Measurements from ENCODE around the gene RBM12.
"Not testable (repeated sequence)": the region's sequence is repeated elsewhere in the genome, so short reads cannot be mapped to it uniquely, and the experiment has no call there.

RBM12 gene

GRCh38 chr20:35702824-35703695 is 38.4 kb upstream of the RBM12 start:
- Mint-ChIP-seq H3K27me3 (no peaks in the 10 kb centered on the region), H3K9me3 (no peaks in the 10 kb centered on the region), H3K36me3 (ENCODE audit: low read depth) (peaks cover 72% of the 10 kb centered on the region), H3K4me1 (ENCODE audit: low read depth) (peaks cover 28% of the 10 kb centered on the region), H3K27ac (no peak overlapping the region), H3K4me3 (no peak overlapping the region)
- intact Hi-C loops (cut with micrococcal nuclease) = no loop called here

GRCh38 chr20:35702051-35702823 is 37.5 kb upstream of the RBM12 start:
- peaks cover 77% of the 10 kb centered on the region for H3K36me3 Mint-ChIP-seq (ENCODE audit: low read depth)
- H3K4me1 Mint-ChIP-seq (ENCODE audit: low read depth) = peaks cover 36% of the 10 kb centered on the region
- intact Hi-C loops (cut with micrococcal nuclease) = no loop called here
- no peak overlapping the region for H3K4me3 Mint-ChIP-seq
- H3K27ac Mint-ChIP-seq = no peak overlapping the region
- no peaks in the 10 kb centered on the region for H3K27me3 Mint-ChIP-seq
- no peaks in the 10 kb centered on the region for H3K9me3 Mint-ChIP-seq

- Mint-ChIP-seq H3K4me3 (no peak overlapping the region), H3K9me3 (no peaks in the 10 kb centered on the region), H3K36me3 (ENCODE audit: low read depth) (peaks cover 72% of the 10 kb centered on the region), H3K27ac (peak overlapping the region; percentile 99), H3K4me1 (ENCODE audit: low read depth) (peaks cover 37% of the 10 kb centered on the region), H3K27me3 (no peaks in the 10 kb centered on the region)
- intact Hi-C loops (cut with micrococcal nuclease) = no loop called here
Observed at GRCh38 chr20:35700625-35701148, 36.0 kb upstream of the RBM12 start.

- H3K36me3 Mint-ChIP-seq (ENCODE audit: low read depth) = peaks cover 72% of the 10 kb centered on the region
Observed at GRCh38 chr20:35699957-35700624, 35.4 kb upstream of the RBM12 start.

GRCh38 chr20:35699127-35699956 is 34.6 kb upstream of the RBM12 start, which contains the start of the genes NFS1 and ROMO1:
Gene NFS1 (minus strand): TSS chr20:35699352. CDS start chr20:35699288, 64 bp downstream.
Gene ROMO1 (plus strand): TSS chr20:35699405. CDS start chr20:35699633, 228 bp downstream.
- Mint-ChIP-seq H3K4me1 (ENCODE audit: low read depth) (peaks cover 37% of the 10 kb centered on the region), H3K9me3 (no peaks in the 10 kb centered on the region), H3K27ac (peak within 1 kb of the TSS; percentile 99), H3K27me3 (no peaks in the 10 kb centered on the region), H3K4me3 (peak within 1 kb of the TSS; percentile 99), H3K36me3 (ENCODE audit: low read depth) (peaks cover 72% of the 10 kb centered on the region)
- intact Hi-C loops (cut with micrococcal nuclease) = loop anchor here (10.0 kb wide), 1 partner anchor 245 kb away; the partner anchor contains the start of gene CEP250

More at GRCh38 chr20:35699957-35700624, 35.4 kb upstream of the RBM12 start:
- Mint-ChIP-seq H3K9me3 (no peaks in the 10 kb centered on the region), H3K4me3 (peak overlapping the region; percentile 99), H3K27ac (peak overlapping the region; percentile 99), H3K27me3 (no peaks in the 10 kb centered on the region), H3K4me1 (ENCODE audit: low read depth) (peaks cover 37% of the 10 kb centered on the region)
- intact Hi-C loops (cut with micrococcal nuclease) = loop anchor here (10.0 kb wide), 1 partner anchor 245 kb away; the partner anchor contains the start of gene CEP250

GRCh38 chr20:35698298-35699126 is 33.8 kb upstream of the RBM12 start:
- H3K27ac Mint-ChIP-seq = peak overlapping the region; percentile 99
- peaks cover 70% of the 10 kb centered on the region for H3K36me3 Mint-ChIP-seq (ENCODE audit: low read depth)
- no peaks in the 10 kb centered on the region for H3K9me3 Mint-ChIP-seq
- peak overlapping the region; percentile 99 for H3K4me3 Mint-ChIP-seq
- intact Hi-C loops (cut with micrococcal nuclease) = loop anchor here (10.0 kb wide), 1 partner anchor 244 kb away; the partner anchor contains the start of gene CEP250
- peaks cover 37% of the 10 kb centered on the region for H3K4me1 Mint-ChIP-seq (ENCODE audit: low read depth)
- no peaks in the 10 kb centered on the region for H3K27me3 Mint-ChIP-seq

- Mint-ChIP-seq H3K4me1 (ENCODE audit: low read depth) (peaks cover 37% of the 10 kb centered on the region), H3K27ac (peak overlapping the region; percentile 99), H3K36me3 (ENCODE audit: low read depth) (peaks cover 70% of the 10 kb centered on the region), H3K4me3 (no peak overlapping the region), H3K27me3 (no peaks in the 10 kb centered on the region), H3K9me3 (no peaks in the 10 kb centered on the region)
- intact Hi-C loops (cut with micrococcal nuclease) = loop anchor here (10.0 kb wide), 1 partner anchor 243 kb away; the partner anchor contains the start of gene CEP250
Observed at GRCh38 chr20:35697696-35698297, 33.1 kb upstream of the RBM12 start.

- Mint-ChIP-seq H3K4me3 (no peak overlapping the region), H3K4me1 (ENCODE audit: low read depth) (peaks cover 28% of the 10 kb centered on the region), H3K9me3 (no peaks in the 10 kb centered on the region), H3K36me3 (ENCODE audit: low read depth) (peaks cover 73% of the 10 kb centered on the region), H3K27me3 (no peaks in the 10 kb centered on the region), H3K27ac (no peak overlapping the region)
- intact Hi-C loops (cut with micrococcal nuclease) = loop anchor here (10.0 kb wide), 1 partner anchor 241 kb away; the partner anchor contains the start of gene CEP250
Observed at GRCh38 chr20:35695978-35696377, 31.3 kb upstream of the RBM12 start.

- Mint-ChIP-seq H3K4me3 (no peak overlapping the region), H3K4me1 (ENCODE audit: low read depth) (peaks cover 21% of the 10 kb centered on the region), H3K27me3 (no peaks in the 10 kb centered on the region), H3K9me3 (no peaks in the 10 kb centered on the region), H3K36me3 (ENCODE audit: low read depth) (peaks cover 79% of the 10 kb centered on the region), H3K27ac (no peak overlapping the region)
- intact Hi-C loops (cut with micrococcal nuclease) = loop anchor here (10.0 kb wide), 1 partner anchor 240 kb away; the partner anchor contains the start of gene CEP250
Observed at GRCh38 chr20:35695245-35695749, 30.6 kb upstream of the RBM12 start.

- intact Hi-C loops (cut with micrococcal nuclease) = loop anchor here (10.0 kb wide), 1 partner anchor 235 kb away; the partner anchor contains the start of gene CEP250
Observed at GRCh38 chr20:35690265-35690664, 25.6 kb upstream of the RBM12 start.

GRCh38 chr20:35686872-35687271 is 22.2 kb upstream of the RBM12 start:
- H3K36me3 Mint-ChIP-seq (ENCODE audit: low read depth) = peaks cover 76% of the 10 kb centered on the region
- H3K27ac Mint-ChIP-seq; H3K27me3 Mint-ChIP-seq; H3K9me3 Mint-ChIP-seq; intact Hi-C loops (cut with micrococcal nuclease); H3K4me3 Mint-ChIP-seq; H3K4me1 Mint-ChIP-seq (ENCODE audit: low read depth): not testable (repeated sequence)

More at GRCh38 chr20:35690265-35690664, 25.6 kb upstream of the RBM12 start:
- no peak overlapping the region for H3K27ac Mint-ChIP-seq
- no peaks in the 10 kb centered on the region for H3K4me1 Mint-ChIP-seq (ENCODE audit: low read depth)
- H3K4me3 Mint-ChIP-seq = no peak overlapping the region
- no peaks in the 10 kb centered on the region for H3K27me3 Mint-ChIP-seq
- H3K9me3 Mint-ChIP-seq = peaks cover 9% of the 10 kb centered on the region
- H3K36me3 Mint-ChIP-seq (ENCODE audit: low read depth) = peaks cover 94% of the 10 kb centered on the region
